ENCODE results near the gene DES. TPM values are rescaled to one million over a fixed set of nuclear protein-coding genes. Genes with fewer than 3 reads are reported as not detected.

Gene DES
- total and polyA plus RNA-seq, 9 of the 15 experiments (the other 6 are each of a cell fraction or from before 2014, with no cell fraction given), result 2.5 to 58.9 (median 21.9) TPM

GRCh38 chr2:219399716-219400478 lies 18.3 kb upstream of the DES start:
- Histone ChIP-seq H3K4me2 (ENCODE audit: insufficient read depth, low read length) (no peak overlapping the region), H3K9me3 (replicated peaks; ENCODE audit: control insufficient read depth, insufficient read depth, low read depth, low read length) (no peaks in the 10 kb centered on the region), H3K36me3 (ENCODE audit: control insufficient read depth, insufficient read depth, low read length) (no peaks in the 10 kb centered on the region), H3K4me3 (no peak overlapping the region), H3K27me3 (ENCODE audit: control insufficient read depth in 2 of 2, insufficient read depth in 2 of 2, low read length in 2 of 2) (no peaks in the 10 kb centered on the region), H3K79me2 (ENCODE audit: control insufficient read depth, insufficient read depth, low read length) (no peaks in the 10 kb centered on the region), H3K27ac (ENCODE audit: extremely low read depth, low read depth, low read length) (no peak overlapping the region; the same call in 2 of the 3 replicates), H2AFZ (ENCODE audit: low read depth, low read length) (peak overlapping the region; percentile 66), H3K9ac (ENCODE audit: insufficient read depth in 1 of 2, low read depth in 2 of 2, low read length in 2 of 2) (no peak overlapping the region), H4K20me1 (replicated peaks; ENCODE audit: control insufficient read depth, insufficient read depth, low read length) (no peaks in the 10 kb centered on the region), H3K9me1 (ENCODE audit: control insufficient read depth, insufficient read depth, low read length) (no peaks in the 10 kb centered on the region), H3K4me1 (replicated peaks in 1 of 2; ENCODE audit: control insufficient read depth in 2 of 2, insufficient read depth in 2 of 2, low read length in 2 of 2) (peaks cover 5 to 8% of the 10 kb centered on the region in 2 experiments; a peak in 4 of 5 replicates)
- BruUV-seq (replicated peaks), result no TSS peak
- intact Hi-C loops (cut with micrococcal nuclease), result loop anchor here (5.0 kb wide), 2 partner anchors 77 to 242 kb away; no protein-coding TSS in a partner anchor
- 45% methylated on average over 11 of the region's 14 CpGs for WGBS (ENCODE audit: insufficient coverage, low coverage, missing lambda C conversion rate)
- DNase-seq (ENCODE audit: extremely low read depth in 1 of 4, low spot score in 3 of 4) (no peak), ATAC-seq (no peak), FAIRE-seq (no peak)
- POLR2A ChIA-PET, result interaction anchor here (0.8 kb wide), 1 partner anchor 11 kb away, joined by 5 read pairs; no protein-coding TSS in a partner anchor
- CTCF ChIA-PET (ENCODE audit: low intra/inter-chr PET ratio), result no interaction called here
- in situ Hi-C loops (cut with MboI), result loop anchor here (5.0 kb wide), 1 partner anchor 37 kb away; no protein-coding TSS in a partner anchor
- TF ChIP-seq BCOR (IDR thresholded peaks at IDR 0.05), result no peak
- no peak for TF ChIP-seq RBM25 (IDR thresholded peaks at IDR 0.05; ENCODE audit: low read depth, low read length, severe bottlenecking)
- TF ChIP-seq ZNF12 (CRISPR knock-in tag; IDR thresholded peaks at IDR 0.05), result no peak
- TF ChIP-seq HMGN3 (IDR thresholded peaks at IDR 0.05; ENCODE audit: borderline replicate concordance, extremely low read depth, insufficient read length, low read depth, low read length), result no peak
- peak; percentile 45 for TF ChIP-seq CREM (IDR thresholded peaks at IDR 0.05; ENCODE audit: low read depth)
- no peak for TF ChIP-seq NR0B1 (IDR thresholded peaks at IDR 0.05; ENCODE audit: partially characterized antibody)
- TF ChIP-seq CREB3L1 (IDR thresholded peaks at IDR 0.05; ENCODE audit: borderline replicate concordance, low read depth), result no peak
- TF ChIP-seq ZNF197 (CRISPR knock-in tag; IDR thresholded peaks at IDR 0.05; ENCODE audit: low read depth), result no peak
- peak; percentile 15; the same call in 1 of the 2 replicates for TF ChIP-seq ATF7 (IDR thresholded peaks at IDR 0.05)
- TF ChIP-seq MEIS2 (IDR thresholded peaks at IDR 0.05; ENCODE audit: partially characterized antibody), result no peak
- no peak for TF ChIP-seq CAMTA2 (CRISPR knock-in tag; conservative IDR thresholded peaks at IDR 0.05)
- TF ChIP-seq CBX5 (IDR thresholded peaks at IDR 0.05; ENCODE audit: borderline replicate concordance, low read depth), result no peak
- TF ChIP-seq ZSCAN32 (CRISPR knock-in tag; IDR thresholded peaks at IDR 0.05), result no peak
- no peak for TF ChIP-seq PYGO2 (tag; IDR thresholded peaks at IDR 0.05)
- no peak for TF ChIP-seq ZNF79 (CRISPR knock-in tag; IDR thresholded peaks at IDR 0.05; ENCODE audit: low read depth)
- peak; percentile 42; the same call in 1 of the 2 replicates for TF ChIP-seq ATF3 (IDR thresholded peaks at IDR 0.05)
- no peak for TF ChIP-seq ATF3 (CRISPR knock-in tag; conservative IDR thresholded peaks at IDR 0.05)
- TF ChIP-seq ATF1 (CRISPR knock-in tag; IDR thresholded peaks at IDR 0.05), result no peak
- TF ChIP-seq ATF1 (tag; IDR thresholded peaks at IDR 0.05), result 0 out of 2 replicates have a peak, but pooled peaks have one; percentile 40
- TF ChIP-seq ZNF143 (CRISPR knock-in tag; IDR thresholded peaks at IDR 0.05), result no peak
- TF ChIP-seq PML (IDR thresholded peaks at IDR 0.05; ENCODE audit: low read length), result no peak

All from K562 (cell line).